Astrocyte (in vitro differentiated cells and primary cell): ENCODE results near the gene CELF4.

ENCODE experiments used
- CTCF ChIP-seq: IDR thresholded peaks from 2 replicates; pipeline ENCODE4 v1.5.1; 2011; ENCODE audit warnings: low read depth, mild to moderate bottlenecking, inconsistent platforms, low read length, moderate library complexity; ENCODE audit not compliant: insufficient read depth
- EZH2 ChIP-seq: IDR thresholded peaks from 2 replicates; pipeline ENCODE4 v1.6.1; 2012; ENCODE audit warnings: mild to moderate bottlenecking, low read length, inconsistent platforms; ENCODE audit not compliant: insufficient read depth

- TF ChIP-seq CTCF (no peak), EZH2 (no peak)
Measured at GRCh38 chr18:37397814-37398213, 167.8 kb downstream of the CELF4 start.
